ENCODE results near the gene MRTFA.

MRTFA gene

DNA sequence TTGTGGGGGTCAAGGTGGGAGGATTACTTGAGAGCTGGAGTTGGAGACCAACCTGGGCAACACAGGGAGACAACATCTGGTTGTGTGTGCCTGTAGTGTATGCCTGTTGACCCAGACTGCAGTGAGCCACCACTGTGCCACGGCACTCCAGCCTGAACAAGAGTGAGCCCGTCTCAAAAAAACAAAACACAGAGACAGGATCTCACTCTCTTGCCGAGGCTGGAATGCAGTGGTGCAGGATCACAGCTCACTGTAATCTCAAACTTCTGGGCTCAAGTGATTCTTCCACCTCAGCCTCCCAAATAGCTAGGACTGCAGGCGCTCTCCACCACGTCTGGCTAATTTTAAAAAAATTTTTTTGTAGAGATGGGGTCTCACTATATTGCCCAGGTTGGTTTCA lies 153.6 kb downstream of the MRTFA start:
- no peak for DNase-seq

GRCh38 chr22:40482391-40482790 lies 154.1 kb downstream of the MRTFA start:
- DNase-seq: no peak

GRCh38 chr22:40480996-40481395 lies 155.5 kb downstream of the MRTFA start:
- DNase-seq: no peak

DNA sequence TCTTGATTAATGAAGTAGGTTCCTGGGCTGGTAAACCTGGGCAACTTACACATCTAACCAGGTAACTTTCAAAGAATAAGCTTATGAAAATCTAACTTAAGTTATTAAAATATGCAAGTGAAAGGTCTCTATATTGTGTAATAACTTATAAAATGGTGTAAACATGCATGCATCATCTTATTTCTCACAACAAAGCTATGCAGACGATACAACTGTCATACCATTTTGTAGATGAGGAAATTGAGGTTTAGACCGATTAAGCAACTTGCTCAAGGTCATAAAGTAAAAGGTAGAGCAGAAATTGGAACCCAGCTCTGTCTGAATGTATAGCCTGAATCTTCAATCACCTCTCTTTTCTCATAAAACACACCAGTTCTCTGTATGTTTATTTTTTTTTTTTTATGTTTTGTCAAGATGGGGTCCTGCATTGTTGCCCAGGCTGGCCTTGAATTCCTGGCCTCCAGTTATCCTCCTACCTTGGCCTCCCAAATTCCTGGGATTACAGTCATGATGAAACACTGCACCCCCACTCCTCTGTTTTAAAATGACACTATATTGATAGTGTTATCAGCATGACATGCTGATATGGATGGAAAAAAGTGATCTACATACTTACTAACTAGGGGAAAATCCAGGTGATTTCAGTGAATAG lies 156.5 kb downstream of the MRTFA start:
- no peak for DNase-seq

DNA sequence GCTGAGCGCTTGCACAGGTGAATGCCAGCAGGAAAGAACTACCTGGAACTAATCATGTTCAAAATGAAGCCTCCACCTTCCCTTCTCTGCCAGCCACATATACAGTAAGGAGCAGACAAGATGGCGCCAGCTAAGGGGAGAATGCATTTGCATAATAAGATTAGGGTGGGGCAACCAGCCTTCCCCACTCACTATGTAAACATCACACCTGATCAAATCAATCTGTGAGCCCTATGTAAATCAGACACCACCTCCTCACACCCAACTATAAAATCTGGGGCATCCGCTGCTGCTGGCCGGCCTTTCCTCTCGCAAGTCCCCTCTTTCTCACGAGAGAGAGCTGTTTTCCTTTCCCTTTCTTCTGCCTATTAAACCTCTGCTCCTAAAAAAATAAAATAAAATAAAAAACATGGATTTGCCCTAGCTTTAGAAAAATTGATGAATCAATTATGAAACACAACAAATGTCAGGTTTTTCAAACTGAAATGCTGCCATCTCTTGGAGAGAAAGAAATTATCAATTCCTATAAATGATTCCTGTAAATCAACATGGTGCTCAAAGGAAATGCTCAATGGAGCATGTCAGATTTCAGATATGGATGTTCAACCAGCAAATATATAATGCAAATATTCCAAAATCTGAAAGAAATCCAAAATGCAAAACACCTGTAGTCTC lies 157.3 kb downstream of the MRTFA start:
- DNase-seq: no peak

- no peak for DNase-seq
These were observed 158.0 kb downstream of the MRTFA start for GRCh38 chr22:40478338-40479125.

GRCh38 chr22:40477683-40478337 lies 158.7 kb downstream of the MRTFA start:
- no peak for DNase-seq

DNA sequence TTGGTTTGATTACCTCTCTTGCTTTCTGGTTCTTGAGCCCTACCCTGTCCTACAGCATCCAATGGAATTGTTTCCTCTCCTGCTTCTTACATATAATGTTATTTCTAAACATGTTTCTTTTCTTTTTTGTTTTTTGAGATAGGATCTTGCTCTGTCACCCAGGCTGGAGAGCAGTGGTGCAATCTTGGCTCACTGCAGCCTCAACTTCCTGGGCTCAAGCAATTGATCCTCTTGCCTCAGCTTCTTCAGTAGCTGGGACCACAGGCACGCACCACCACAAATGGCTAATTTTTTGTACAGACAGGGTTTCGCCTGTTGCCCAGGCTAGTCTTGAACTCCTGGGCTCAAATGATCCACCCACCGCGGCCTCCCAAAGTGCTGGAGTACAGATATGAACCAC lies 160.2 kb downstream of the MRTFA start:
- no peak for DNase-seq

- no peak for DNase-seq
These were observed 162.8 kb downstream of the MRTFA start for GRCh38 chr22:40473703-40474102.

DNA sequence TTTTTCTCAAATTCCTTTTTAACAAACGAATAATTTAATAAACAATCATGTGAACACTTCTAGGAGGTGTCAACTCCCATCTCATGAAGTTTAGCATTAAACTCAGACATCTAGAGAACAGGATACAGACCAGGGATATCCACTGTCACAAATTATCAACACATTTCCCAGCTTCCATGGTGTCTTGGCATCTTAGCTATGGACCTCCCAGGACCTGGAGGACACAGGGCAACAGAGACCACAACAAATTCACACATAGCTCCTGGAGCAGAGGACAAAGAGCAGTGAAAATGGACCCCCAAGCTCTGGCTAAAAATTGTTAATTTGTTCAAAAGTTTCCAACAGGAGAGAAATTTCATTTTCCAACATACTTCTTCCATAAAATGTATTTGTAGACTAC lies 163.9 kb downstream of the MRTFA start:
- no peak for DNase-seq

- no peak for DNase-seq
These were observed 164.5 kb downstream of the MRTFA start for GRCh38 chr22:40472051-40472450.

DNA sequence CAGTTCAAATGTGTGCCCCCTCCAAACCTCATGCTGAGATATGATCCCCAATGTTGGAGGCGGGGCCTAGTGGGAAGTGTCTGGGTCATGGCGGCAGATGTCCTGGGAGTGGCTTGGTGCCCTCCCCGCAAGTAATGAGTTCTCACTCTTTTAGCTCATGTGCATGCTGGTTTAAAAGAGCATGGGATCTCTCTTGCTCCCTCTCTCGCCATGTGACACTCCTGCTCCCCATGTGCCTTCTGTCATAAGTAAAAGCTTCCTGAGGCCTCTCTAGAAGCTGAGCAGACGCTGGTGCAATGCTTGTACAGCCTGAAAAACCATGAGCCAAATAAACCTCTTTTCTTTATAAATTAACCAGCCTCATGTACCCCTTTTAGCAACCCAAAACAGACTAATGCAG lies 167.3 kb downstream of the MRTFA start:
- DNase-seq: peak; percentile 10

DNA sequence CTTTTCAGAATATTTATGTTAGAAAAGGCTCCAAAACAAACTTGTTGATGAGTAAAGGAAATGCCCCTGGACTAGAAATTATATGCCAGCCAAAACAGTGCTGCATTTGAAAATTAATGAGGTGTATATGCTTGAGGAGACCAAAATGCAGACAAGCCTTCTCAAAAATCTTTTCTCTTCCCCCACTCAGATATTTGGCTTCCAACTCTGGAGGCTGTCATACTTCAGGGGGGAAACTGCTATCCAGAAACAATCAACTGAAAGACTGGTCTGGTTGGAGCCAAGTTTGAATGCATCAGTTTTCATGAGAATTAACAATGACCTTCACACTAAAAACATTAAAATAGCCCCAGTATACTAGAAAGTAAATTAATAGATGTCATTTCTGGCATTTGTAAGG lies 167.9 kb downstream of the MRTFA start:
- DNase-seq: peak; percentile 22

- no peak for DNase-seq
These were observed 169.5 kb downstream of the MRTFA start for GRCh38 chr22:40466976-40467375.

- DNase-seq: no peak
These were observed 172.8 kb downstream of the MRTFA start for GRCh38 chr22:40463683-40464082.

DNA sequence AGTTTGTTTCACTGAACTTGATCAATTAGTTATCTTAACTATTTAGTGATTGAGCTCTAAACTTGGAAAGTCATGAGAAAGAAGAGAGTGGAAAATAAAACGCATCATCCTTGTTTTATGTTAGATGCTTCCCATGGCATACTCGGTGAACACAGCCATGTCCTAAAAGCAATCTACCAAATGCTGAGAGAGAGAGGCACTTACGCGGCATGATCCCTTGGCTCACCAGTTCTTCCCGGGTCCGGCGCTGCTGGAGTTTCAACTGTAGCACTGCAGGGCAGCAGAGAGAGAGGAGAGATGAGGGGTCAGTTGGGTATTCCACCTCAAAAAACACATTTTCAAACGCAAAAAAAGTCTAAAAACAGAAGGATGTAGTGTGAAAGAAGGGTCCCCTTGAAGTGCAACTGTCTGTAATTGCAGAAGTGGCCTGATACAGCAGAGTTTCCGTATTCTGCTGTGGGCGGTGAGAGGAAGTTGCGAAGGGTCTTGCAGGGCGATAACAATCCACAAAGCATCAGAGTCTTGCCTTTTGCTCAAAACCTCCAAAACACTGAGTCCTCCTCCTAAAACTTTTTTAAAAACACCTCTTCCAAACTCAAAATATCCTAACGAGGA lies 173.4 kb downstream of the MRTFA start:
- DNase-seq: no peak

DNA sequence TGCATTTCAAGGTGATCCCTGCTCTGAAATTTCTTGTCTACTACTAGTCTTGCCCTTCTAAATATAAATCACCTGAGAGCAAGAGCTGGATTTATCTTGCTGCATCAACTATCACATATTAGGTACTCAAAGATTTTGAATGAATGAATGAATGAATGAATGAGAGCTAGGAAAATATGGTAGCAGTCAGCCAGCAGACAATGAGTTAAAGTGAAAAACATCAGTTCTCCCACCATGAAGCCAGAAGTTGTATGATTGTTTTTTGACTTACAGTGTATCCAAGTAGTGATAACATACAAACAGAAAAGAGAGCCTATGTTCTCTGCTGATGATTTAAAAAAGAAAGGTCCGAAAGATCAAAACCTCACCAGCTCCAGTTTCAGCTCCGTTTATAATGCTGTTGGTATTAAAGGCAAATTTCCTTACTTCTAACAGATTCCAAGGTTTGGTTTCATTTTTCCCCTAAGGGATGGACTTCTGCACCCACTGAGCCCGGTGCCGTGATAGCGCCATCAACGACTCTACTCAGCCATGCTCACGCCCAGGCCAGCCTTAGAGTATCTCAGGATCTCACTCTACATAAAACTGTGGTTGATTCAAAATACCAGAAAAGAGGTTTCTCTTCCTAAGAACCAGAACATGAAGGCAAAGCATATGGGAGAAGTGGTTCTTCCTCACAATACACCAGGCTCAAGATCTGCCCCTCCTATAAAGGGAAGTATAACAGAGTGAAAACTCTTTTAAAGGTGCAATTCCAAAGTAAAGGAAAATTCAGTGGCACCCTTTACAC lies 174.1 kb downstream of the MRTFA start:
- no peak for DNase-seq

DNA sequence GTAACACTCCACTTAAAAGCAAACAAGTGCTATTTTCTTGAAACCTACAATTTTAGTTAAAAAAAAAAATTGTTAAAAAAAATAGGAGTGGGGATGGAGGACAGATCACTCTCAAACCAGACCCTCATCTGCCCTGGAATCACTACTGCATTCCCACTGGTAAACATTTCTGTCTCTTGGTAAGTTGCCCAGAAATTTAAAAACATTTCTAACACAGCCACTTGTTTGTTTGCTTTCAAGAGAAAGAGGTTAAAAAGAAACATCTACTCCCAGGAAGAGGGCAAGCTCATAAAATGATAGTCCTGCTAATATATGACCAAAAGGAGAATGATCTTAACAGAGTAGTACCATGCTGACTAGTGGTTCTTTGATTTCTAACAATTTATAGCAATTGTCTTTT lies 182.8 kb downstream of the MRTFA start:
- no peak for DNase-seq

GRCh38 chr22:40452730-40453487 lies 183.6 kb downstream of the MRTFA start:
- no peak for DNase-seq

- DNase-seq: no peak
These were observed 185.3 kb downstream of the MRTFA start for GRCh38 chr22:40451210-40451609.

DNA sequence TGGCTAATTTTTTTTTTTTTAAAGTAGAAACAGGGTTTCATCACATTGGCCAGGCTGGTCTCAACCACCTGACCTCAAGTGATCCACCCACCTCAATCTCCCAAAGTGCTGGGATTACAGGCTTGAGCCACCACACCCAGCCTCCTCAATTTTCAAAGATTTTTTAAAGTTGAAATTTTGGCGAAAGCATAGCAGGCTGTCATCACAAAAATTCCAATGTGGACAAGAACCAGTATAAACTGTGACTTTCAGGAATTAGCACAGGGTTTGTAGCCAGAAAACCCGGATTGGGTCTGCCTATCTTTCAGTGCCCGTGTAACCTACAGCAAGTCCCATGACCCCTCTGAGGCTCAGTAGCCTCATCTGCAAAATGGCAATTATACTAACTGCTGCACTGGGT lies 185.9 kb downstream of the MRTFA start:
- DNase-seq: no peak

DNA sequence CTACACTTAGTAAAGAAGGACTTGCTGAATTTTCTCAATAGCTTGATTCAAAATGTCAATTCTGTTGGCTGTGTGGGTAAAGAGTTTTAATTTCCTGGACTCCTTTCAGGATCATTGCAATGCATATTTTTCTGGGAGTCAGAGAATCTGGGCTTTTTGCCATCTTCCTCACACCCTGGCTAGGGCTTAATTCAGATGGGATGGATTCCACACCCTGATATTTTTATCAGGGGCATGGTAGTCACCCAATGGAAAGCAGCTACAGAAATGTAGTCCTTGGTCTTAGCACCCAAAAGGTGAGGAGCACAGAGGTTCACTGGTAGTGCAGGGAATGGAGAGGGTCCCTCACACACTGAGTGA lies 186.9 kb downstream of the MRTFA start:
- DNase-seq: peak; percentile 16

Data from NCI-H446 treated with DMSO at 0.1 percent for 48 hours (cell line).